GM04504 (cell line): ENCODE results near the gene TEX44.
"Not testable (repeated sequence)": the region's sequence is repeated elsewhere in the genome, so short reads cannot be mapped to it uniquely, and the experiment has no call there.

Experiments
- DNase-seq: peaks from one replicate; pipeline ENCODE4 v3.0.0-alpha.2; 2012; ENCODE audit warnings: low read depth

Gene TEX44

GRCh38 chr2:231592636-231593145 is at the start of gene TEX44:
TSS of gene TEX44 (plus strand) at chr2:231592864. CDS start at chr2:231592952, 88 bp downstream.
- DNase-seq = no peak

GRCh38 chr2:231545105-231545902 is 47.4 kb upstream of the TEX44 start:
- no peak for DNase-seq

- DNase-seq = no peak
These were observed 46.5 kb upstream of the TEX44 start for GRCh38 chr2:231546014-231546715.

- no peak for DNase-seq
These were observed 45.2 kb upstream of the TEX44 start for GRCh38 chr2:231547315-231548110.

- DNase-seq = no peak
These were observed 43.9 kb upstream of the TEX44 start for GRCh38 chr2:231548752-231549151.

- no peak for DNase-seq
These were observed 43.0 kb upstream of the TEX44 start for GRCh38 chr2:231549446-231550239.

- DNase-seq = no peak
These were observed 39.9 kb upstream of the TEX44 start for GRCh38 chr2:231552752-231553151.

- no peak for DNase-seq
These were observed 38.3 kb upstream of the TEX44 start for GRCh38 chr2:231554327-231554726.

- no peak for DNase-seq
These were observed 37.7 kb upstream of the TEX44 start for GRCh38 chr2:231554748-231555545.

GRCh38 chr2:231556496-231556895 is 36.2 kb upstream of the TEX44 start:
- not testable (repeated sequence) for DNase-seq

GRCh38 chr2:231556981-231557380 is 35.7 kb upstream of the TEX44 start:
- DNase-seq = no peak

- DNase-seq = peak; percentile 60
These were observed 35.0 kb upstream of the TEX44 start for GRCh38 chr2:231557571-231558217.

GRCh38 chr2:231563378-231563961 is 29.2 kb upstream of the TEX44 start:
- peak; percentile 22 for DNase-seq

- DNase-seq = no peak
These were observed 26.6 kb upstream of the TEX44 start for GRCh38 chr2:231565887-231566594.

GRCh38 chr2:231567159-231567558 is 25.5 kb upstream of the TEX44 start:
- DNase-seq = no peak

- DNase-seq = no peak
These were observed 24.4 kb upstream of the TEX44 start for GRCh38 chr2:231568098-231568784.

- no peak for DNase-seq
These were observed 23.8 kb upstream of the TEX44 start for GRCh38 chr2:231568785-231569435.

GRCh38 chr2:231570915-231571314 is 21.7 kb upstream of the TEX44 start:
- DNase-seq = not testable (repeated sequence)
